ENCODE data around the gene RBMS3.
"Not testable (repeated sequence)": the region's sequence is repeated elsewhere in the genome, so short reads cannot be mapped to it uniquely, and the experiment has no call there.

RBMS3 gene

DNA sequence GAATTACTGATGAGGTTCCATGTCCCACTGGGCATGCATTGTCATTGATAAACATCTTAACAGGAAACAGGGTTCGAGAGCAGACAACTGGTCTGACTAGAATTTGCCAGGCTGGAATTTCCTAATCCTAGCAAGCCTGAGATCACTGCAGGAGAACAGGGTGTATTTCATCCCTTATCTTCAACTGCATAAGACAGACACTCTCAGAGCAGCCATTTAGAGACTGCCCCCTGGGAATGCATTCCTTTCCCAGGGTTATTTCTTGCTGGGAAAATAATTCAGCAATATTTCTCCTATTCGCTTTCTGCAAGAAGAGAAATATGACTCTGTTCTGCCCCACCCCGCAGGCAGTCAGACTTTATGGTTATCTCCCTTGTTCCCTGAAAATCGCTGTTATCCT is 113.1 kb downstream of the RBMS3 start:
- DNase-seq: not testable (repeated sequence)

DNA sequence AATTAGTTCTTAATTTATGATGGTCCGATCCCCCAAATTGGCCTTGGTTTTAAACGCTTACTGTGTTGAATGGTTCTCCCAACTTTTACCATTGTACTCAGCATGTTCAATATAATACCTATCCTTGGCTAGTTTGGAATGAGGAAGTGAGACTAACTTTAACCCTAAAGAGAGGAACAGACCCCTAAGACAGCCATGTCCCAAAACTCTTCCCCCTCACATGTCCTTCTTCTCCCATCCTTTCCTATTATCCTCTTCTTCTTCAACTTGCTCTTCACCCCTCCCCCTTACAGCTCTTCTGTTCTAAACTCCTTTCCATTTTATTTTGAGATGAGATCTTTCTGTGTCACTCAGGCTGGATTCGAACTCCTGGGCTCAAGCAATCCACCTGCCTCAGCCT is 116.5 kb downstream of the RBMS3 start:
- DNase-seq: no peak

DNA sequence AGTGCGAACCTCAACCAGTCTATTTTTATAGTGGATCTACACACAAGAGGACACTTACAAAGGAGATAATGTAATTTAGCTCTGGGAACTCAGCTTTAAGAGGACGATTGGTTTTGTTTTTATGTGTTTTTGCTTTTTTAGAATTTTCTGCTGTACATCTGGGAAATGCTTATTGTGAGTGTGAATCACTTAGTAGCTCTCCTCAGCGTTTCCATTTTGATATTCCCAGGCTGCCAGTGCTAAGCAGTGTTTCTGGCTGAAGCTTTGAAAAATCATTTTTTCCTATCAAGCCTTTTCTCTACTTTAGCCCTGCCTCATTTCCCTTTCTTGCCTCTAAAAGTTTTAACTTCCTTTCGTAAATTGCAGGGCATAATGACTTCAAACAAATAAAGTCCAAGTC is 117.9 kb downstream of the RBMS3 start:
- DNase-seq: no peak

GRCh38 chr3:29406291-29406832 is 125.5 kb downstream of the RBMS3 start:
- no peak for DNase-seq

DNA sequence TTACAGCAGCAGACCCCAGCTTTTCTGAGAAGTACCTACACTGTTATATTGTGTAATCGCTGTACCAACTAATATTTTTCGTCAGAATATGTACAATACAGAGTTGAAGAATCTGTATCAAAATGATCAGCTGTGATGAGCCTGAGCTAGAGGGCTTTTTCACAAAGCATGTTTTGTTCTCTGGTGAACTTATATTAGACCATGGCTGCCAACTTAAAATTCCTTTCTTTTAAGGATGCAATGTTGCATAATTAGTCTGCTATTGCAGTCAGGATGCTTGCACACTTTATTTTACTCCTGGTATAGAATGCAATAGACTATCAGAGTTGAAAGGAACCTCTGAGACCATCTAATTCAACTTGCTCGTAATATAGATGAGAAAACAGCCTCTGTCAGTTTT is 127.8 kb downstream of the RBMS3 start:
- no peak for DNase-seq

GRCh38 chr3:29409409-29409808 is 128.5 kb downstream of the RBMS3 start:
- DNase-seq: no peak

DNA sequence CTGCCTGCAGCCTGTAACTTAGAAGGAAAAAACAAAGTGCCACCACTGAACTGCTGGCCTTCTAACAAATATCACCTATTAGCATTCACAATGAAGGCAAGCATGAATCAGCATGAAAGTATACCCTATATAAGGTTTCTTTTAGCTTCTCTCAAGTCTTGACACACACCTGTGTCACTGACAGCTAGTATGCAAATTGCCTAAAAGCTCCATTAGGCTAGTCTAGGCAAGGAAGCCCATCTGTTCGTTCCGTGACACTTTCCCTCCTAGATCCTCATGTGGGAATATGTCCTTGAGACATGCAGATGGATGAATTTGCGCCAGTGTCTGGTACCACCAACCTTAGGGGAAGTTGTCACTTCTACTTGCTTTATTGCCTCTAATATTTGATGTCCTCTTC is 129.3 kb downstream of the RBMS3 start:
- DNase-seq: no peak

DNA sequence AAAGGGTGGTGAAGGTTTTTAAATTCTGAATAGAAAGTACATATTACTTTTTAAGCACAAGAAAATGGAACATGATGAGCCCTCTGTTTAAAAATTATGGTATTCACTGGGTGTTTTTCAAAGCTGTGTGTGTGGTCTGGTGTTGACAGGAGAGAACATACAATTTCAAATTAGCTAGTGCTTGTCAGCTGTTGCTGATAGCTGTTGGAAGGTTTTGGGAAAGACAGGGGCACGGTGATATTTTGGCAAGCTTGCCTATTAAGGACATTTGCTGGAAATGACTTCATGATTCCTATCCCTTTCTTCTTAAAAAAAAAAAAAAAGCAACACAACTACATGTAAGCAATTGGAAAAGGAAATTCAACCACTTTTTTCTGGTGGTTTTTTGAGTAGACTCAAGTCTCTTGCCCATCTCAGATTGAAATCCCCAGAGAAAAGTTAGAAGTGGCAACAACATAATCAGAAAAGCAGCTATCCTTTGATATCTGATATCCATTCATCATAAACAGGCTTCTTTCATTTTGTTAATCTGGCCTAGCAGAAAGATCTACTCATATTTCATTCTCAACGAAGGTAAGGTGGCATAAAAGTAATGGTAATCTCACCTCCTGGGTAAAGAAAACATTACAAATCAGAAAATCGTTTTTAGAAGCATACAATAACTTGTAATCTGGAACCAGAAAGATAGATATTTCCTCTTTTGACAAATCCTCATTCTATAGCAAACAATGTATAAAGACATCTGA is 130.0 kb downstream of the RBMS3 start:
- no peak for DNase-seq

DNA sequence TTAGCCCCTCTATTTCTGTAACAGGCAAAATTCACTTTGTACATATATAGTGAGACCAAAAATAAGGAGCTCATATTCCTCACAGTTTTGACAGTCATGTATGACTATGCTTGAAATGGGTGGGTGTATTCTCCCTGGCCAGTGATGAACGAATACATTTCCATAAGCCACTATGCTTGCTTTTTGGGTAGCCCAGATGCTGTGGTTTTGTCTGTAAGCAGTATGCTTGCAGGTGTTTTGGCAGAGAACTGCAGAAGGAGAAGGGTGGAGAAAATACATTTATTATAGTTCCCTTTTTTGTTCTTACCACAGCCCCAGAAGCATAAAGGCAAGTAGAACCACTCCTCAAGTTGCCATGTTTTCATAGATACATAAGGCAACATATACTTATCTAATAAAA is 131.2 kb downstream of the RBMS3 start:
- DNase-seq: peak; percentile 14

DNA sequence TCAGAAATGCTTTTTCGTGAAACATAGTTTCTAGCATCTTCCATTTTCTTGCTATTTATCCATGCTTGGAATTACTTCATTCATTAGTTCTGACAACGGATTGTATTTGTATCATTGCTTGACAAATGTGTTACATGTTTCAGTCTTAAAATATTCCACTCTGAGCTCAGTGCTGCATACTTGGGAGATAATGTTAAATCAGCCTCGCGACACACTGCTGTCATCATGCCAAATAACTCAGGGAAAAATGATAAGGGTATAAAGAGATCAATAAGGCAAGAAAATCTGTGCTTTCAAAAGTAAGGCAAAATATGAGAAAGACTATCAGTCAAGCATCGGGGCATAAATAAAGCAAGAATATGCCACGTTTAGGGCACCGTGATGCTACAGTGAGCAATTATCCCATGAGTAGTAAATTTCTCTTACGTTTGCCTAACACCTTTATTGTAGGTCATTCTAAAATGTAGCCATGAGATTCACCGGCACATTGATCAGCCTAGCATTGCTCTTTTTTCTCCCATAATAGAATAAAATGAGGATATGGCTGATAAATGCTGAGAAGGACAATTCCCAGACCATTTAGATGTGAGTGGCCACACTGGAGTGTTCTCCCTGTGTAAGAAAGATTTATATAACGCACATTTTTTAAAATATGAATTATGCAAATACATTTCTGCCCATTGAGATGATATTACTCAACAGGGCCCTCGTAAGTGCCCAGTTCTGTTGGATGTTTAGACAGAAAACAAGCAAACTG is 133.8 kb downstream of the RBMS3 start:
- no peak for DNase-seq

DNA sequence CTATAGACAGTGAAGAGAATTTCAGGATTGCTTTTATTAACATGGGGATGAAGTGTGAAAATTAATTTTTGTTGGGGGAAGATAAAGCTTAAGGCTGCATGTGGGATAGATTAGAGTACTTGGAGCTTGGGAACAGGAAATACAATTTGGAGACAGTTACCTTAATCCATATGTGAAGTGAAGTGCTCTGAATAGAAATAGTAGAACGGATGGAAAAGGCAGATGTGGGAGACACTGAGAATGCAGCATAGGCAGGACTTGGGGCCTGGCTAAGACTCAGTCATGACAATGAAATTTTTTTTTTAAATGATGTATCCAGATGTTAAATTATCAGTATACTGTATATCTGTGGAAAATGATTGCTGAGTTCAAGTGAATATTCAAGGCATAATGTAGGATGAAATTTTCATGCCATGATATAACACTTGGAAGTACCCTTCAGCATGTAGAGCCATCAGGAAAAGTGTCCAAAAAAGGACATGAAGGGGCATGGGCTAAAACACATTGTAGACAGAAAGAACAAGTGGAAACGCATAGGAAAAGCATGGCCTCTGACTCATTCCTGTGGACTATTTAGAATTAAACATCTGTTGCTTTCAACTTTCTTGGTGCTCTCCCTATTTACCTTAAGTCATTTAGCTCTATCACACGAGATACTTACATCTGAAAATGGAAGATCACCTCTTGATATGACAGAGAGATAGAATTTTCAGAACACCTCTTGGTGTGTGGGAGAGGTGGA is 134.8 kb downstream of the RBMS3 start:
- no peak for DNase-seq

GRCh38 chr3:29416514-29416913 is 135.6 kb downstream of the RBMS3 start:
- no peak for DNase-seq

GRCh38 chr3:29420106-29420505 is 139.2 kb downstream of the RBMS3 start:
- DNase-seq: no peak

DNA sequence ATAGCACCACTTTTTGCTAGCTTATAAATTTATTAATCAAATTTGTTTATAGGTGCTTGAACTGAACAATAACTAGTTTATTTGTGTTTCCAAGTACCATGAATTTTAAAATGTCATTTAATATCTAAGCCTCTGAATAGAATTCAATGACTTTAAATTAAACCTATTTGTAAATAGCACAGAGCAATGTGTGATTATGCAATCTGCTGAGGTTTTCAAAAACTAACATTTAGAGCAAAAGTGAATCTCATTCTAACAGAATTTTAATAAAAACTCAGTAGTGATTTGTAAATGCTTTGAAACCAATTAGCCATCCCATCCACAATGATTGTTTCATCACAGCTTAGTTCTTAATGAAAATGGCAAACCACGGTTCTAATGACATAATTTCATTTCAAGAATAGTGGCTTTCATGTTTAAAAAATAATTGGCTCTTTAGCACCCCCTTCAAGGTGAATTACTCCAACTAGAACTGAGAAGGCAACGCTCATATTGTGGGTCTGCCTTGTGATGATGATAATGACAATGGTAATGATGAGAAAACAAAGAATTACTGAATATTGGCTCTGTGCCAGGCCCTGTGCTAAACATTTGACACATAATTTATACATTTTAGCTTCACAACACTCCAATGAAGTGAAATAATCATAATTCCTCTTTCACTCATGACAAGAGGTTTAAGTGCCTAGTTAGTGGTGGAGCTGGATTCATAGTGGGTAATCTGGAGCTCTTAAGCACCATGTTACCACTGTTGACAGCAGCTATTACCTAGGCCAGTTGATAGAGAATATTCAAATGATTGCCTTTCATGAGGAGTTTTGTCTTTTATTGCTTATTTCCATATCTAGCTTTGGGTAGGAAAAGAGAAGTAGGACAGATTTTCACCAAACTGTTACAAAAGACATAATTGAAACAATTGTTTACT is 145.7 kb downstream of the RBMS3 start:
- no peak for DNase-seq

- no peak for DNase-seq
These were observed 146.6 kb downstream of the RBMS3 start for GRCh38 chr3:29427266-29428103.

- no peak for DNase-seq
These were observed 148.3 kb downstream of the RBMS3 start for GRCh38 chr3:29429055-29429679.

DNA sequence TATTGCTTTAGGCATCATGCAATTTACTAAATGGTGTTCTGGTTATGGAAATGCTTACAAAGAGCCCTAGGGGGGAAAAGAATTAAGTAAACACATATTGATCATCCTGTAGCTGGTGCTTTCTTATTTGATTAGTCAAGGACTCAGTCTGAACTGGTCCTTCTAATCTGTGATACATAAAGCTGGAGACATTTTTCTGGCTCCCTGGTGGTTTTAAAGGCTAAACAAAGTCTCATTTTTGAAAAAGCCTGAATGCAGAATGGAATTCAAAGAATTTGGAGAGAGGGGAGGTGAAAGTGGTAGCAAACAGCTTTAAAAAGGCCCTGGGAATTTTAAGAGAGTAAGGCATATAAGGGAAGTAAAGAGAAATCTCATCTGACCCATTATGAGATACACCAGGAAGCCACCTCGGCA is 149.7 kb downstream of the RBMS3 start:
- DNase-seq: no peak

DNA sequence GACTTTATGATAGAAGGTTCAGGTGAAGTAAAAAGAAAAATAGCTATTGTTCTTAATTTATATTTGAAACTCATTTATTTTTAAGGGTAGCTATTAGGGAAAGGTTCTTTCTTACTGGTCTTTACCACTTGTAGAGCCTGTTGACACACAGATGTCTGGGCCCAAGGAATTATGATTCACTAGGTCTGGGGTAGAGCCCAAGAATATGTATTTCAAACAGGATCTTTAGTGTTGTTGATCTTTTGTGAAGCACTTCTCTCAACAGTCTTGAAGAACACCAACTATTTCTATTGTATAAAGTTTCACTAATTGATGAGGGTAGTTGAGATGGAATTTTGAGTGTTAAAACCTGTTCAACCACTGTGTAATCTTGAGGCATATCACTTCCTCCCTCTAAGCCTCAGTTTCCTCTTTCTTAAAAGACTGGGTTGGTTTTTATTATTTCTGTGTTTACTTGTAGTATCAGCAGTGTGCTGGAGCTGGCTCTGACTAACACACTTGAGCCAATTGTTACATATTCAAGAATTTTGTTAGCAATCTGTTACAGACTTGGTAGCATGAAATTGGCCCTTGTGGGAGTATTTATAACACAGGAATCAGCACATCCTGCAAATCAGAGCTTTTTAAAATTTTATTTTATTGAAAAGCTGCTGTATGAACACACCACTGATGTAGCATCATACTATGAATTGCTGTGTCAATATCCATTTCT is 155.9 kb downstream of the RBMS3 start:
- peak; percentile 0 for DNase-seq

- DNase-seq: no peak
These were observed 157.7 kb downstream of the RBMS3 start for GRCh38 chr3:29438580-29438979.
